Loucy (cell line): ENCODE results near the gene TMEM18.

Experiments
- EZH2phosphoT487 ChIP-seq: fragments of 200-600 bp; IDR thresholded peaks from 2 replicates; pipeline ENCODE4 v1.6.1; 2018; ENCODE audit warnings: antibody characterized with exemption, mild to moderate bottlenecking, moderate library complexity, borderline replicate concordance
- TF ChIP-seq, protein P1 (sequence below): fragments of 200-600 bp; sonication (generic); conservative IDR thresholded peaks from 2 replicates; pipeline ENCODE4 v1.5.1; 2014; ENCODE audit warnings: mild to moderate bottlenecking, antibody characterized with exemption, low read length

DNA sequence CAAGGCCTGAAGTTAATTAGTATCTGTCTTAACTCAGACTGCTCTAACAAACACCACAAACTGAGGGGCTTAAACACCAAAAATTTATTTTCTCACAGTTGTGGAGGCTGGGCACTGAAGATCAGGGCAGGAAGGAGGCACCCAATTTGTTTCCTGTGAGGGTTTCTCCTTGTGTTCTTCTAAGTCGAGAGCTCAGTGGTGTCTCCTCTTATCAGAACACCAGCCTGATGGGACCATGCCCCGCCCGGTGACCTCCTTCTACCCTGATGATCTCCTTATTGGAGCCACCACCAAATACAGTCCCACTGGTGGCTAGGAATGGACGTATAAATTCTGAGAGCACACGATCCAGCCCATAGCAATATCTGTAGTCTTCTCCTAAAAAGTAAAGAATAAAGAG lies 20.5 kb downstream of the TMEM18 start:
- TF ChIP-seq, protein P1, sequence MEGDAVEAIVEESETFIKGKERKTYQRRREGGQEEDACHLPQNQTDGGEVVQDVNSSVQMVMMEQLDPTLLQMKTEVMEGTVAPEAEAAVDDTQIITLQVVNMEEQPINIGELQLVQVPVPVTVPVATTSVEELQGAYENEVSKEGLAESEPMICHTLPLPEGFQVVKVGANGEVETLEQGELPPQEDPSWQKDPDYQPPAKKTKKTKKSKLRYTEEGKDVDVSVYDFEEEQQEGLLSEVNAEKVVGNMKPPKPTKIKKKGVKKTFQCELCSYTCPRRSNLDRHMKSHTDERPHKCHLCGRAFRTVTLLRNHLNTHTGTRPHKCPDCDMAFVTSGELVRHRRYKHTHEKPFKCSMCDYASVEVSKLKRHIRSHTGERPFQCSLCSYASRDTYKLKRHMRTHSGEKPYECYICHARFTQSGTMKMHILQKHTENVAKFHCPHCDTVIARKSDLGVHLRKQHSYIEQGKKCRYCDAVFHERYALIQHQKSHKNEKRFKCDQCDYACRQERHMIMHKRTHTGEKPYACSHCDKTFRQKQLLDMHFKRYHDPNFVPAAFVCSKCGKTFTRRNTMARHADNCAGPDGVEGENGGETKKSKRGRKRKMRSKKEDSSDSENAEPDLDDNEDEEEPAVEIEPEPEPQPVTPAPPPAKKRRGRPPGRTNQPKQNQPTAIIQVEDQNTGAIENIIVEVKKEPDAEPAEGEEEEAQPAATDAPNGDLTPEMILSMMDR = no peak
- no peak for TF ChIP-seq EZH2phosphoT487
